ENCODE data around the gene HOXA7.

DNA sequence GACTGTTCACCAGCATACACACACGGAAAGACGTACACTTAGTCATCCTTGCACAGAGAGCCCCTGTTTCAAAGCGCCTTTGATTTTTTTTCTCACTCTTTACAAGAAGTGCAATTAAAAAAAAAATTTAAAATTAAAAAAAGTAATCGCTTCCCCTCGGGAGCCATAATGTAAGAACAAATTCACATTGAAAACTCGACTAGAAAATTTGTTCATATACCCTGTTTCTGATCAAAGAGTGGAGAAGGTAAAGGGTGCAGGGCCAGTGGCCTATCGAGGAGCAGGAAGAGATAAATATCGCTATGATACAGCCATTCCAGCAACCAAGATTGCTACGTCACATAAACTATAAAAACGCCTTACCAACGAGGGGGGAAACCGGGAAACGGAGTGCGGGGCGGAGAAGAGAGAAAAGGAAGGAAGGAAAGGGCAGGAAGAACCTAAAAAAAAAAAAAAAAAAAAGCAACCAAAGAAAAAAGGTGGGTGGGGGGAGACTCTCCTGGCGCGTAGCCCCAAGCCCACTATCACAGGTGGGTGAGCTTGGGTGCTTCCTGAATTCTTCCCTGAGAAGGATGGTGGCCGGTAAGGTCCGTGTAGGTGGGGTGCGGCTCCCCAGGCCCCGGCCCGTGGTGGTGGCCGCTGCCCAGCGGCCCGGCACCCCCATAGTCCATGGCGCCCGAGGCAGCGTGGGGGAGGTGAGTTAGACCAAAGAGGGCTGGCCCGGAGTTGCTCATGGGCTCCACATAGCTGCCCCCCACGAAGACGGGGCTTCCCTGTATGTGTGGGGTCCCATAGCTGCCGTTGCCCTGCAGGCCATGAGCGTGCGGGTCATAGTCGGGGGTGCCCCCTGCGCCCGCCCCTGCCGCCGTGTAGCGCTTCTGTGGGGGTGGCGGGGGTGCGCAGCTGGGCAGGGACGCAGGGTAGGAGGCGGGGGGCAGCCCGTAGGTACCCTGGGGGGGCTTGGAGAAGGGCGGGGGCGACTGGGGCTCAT lies 48.8 kb downstream of the HOXA7 start:
- no peak for TF ChIP-seq RAD21 (IDR thresholded peaks at IDR 0.05; ENCODE audit: low read length)
- no peak for TF ChIP-seq RFX5 (IDR thresholded peaks at IDR 0.05; ENCODE audit: low read length)
- TF ChIP-seq, protein P1, sequence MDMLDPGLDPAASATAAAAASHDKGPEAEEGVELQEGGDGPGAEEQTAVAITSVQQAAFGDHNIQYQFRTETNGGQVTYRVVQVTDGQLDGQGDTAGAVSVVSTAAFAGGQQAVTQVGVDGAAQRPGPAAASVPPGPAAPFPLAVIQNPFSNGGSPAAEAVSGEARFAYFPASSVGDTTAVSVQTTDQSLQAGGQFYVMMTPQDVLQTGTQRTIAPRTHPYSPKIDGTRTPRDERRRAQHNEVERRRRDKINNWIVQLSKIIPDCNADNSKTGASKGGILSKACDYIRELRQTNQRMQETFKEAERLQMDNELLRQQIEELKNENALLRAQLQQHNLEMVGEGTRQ (IDR thresholded peaks at IDR 0.05; ENCODE audit: borderline replicate concordance, low read depth, low read length): no peak
- no peak for TF ChIP-seq EZH2phosphoT487 (IDR thresholded peaks at IDR 0.05; ENCODE audit: borderline replicate concordance, low read depth)
- TF ChIP-seq, protein P2, sequence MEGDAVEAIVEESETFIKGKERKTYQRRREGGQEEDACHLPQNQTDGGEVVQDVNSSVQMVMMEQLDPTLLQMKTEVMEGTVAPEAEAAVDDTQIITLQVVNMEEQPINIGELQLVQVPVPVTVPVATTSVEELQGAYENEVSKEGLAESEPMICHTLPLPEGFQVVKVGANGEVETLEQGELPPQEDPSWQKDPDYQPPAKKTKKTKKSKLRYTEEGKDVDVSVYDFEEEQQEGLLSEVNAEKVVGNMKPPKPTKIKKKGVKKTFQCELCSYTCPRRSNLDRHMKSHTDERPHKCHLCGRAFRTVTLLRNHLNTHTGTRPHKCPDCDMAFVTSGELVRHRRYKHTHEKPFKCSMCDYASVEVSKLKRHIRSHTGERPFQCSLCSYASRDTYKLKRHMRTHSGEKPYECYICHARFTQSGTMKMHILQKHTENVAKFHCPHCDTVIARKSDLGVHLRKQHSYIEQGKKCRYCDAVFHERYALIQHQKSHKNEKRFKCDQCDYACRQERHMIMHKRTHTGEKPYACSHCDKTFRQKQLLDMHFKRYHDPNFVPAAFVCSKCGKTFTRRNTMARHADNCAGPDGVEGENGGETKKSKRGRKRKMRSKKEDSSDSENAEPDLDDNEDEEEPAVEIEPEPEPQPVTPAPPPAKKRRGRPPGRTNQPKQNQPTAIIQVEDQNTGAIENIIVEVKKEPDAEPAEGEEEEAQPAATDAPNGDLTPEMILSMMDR (IDR thresholded peaks at IDR 0.05): no peak
- TF ChIP-seq, protein P3, sequence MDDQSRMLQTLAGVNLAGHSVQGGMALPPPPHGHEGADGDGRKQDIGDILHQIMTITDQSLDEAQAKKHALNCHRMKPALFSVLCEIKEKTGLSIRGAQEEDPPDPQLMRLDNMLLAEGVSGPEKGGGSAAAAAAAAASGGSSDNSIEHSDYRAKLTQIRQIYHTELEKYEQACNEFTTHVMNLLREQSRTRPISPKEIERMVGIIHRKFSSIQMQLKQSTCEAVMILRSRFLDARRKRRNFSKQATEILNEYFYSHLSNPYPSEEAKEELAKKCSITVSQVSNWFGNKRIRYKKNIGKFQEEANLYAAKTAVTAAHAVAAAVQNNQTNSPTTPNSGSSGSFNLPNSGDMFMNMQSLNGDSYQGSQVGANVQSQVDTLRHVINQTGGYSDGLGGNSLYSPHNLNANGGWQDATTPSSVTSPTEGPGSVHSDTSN (IDR thresholded peaks at IDR 0.05): no peak
- TF ChIP-seq, protein P4, sequence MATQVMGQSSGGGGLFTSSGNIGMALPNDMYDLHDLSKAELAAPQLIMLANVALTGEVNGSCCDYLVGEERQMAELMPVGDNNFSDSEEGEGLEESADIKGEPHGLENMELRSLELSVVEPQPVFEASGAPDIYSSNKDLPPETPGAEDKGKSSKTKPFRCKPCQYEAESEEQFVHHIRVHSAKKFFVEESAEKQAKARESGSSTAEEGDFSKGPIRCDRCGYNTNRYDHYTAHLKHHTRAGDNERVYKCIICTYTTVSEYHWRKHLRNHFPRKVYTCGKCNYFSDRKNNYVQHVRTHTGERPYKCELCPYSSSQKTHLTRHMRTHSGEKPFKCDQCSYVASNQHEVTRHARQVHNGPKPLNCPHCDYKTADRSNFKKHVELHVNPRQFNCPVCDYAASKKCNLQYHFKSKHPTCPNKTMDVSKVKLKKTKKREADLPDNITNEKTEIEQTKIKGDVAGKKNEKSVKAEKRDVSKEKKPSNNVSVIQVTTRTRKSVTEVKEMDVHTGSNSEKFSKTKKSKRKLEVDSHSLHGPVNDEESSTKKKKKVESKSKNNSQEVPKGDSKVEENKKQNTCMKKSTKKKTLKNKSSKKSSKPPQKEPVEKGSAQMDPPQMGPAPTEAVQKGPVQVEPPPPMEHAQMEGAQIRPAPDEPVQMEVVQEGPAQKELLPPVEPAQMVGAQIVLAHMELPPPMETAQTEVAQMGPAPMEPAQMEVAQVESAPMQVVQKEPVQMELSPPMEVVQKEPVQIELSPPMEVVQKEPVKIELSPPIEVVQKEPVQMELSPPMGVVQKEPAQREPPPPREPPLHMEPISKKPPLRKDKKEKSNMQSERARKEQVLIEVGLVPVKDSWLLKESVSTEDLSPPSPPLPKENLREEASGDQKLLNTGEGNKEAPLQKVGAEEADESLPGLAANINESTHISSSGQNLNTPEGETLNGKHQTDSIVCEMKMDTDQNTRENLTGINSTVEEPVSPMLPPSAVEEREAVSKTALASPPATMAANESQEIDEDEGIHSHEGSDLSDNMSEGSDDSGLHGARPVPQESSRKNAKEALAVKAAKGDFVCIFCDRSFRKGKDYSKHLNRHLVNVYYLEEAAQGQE (IDR thresholded peaks at IDR 0.05; ENCODE audit: low read depth, low read length): no peak
- TF ChIP-seq, protein P5, sequence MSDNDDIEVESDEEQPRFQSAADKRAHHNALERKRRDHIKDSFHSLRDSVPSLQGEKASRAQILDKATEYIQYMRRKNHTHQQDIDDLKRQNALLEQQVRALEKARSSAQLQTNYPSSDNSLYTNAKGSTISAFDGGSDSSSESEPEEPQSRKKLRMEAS (IDR thresholded peaks at IDR 0.05; ENCODE audit: low read depth): no peak
- no peak for TF ChIP-seq ELF1 (IDR thresholded peaks at IDR 0.05)
- no peak for TF ChIP-seq EP300 (IDR thresholded peaks at IDR 0.05; ENCODE audit: borderline replicate concordance in 1 of 2, low read depth in 1 of 2, low read length in 1 of 2)

All from SK-N-SH (cell line).